Measurements from ENCODE around the gene C20orf144. TPM values are rescaled to one million over a fixed set of nuclear protein-coding genes. Genes with fewer than 3 reads are reported as not detected.

The C20orf144 gene
- total RNA-seq, 1 donor from 2014 or later: 0.23 TPM

GRCh38 chr20:33664085-33664761, 2.1 kb downstream of the C20orf144 start:
- intact Hi-C loops (cut with DNase I): no loop called here
- peak overlapping the region; percentile 89 for H3K27ac ChIP-seq
- peaks cover 24% of the 10 kb centered on the region for H3K4me1 ChIP-seq
- H3K27me3 ChIP-seq: no peaks in the 10 kb centered on the region
- peaks cover 17% of the 10 kb centered on the region for H3K36me3 ChIP-seq
- TF ChIP-seq CTCF (IDR thresholded peaks at IDR 0.05): no peak
- peak overlapping the region; percentile 82 for H3K4me3 ChIP-seq
- DNase-seq (no peak), ATAC-seq (no peak)
- H3K9me3 ChIP-seq: no peaks in the 10 kb centered on the region

GRCh38 chr20:33664762-33665144, 2.6 kb downstream of the C20orf144 start:
- Histone ChIP-seq H3K27ac (peak overlapping the region; percentile 89), H3K27me3 (no peaks in the 10 kb centered on the region)

DNA sequence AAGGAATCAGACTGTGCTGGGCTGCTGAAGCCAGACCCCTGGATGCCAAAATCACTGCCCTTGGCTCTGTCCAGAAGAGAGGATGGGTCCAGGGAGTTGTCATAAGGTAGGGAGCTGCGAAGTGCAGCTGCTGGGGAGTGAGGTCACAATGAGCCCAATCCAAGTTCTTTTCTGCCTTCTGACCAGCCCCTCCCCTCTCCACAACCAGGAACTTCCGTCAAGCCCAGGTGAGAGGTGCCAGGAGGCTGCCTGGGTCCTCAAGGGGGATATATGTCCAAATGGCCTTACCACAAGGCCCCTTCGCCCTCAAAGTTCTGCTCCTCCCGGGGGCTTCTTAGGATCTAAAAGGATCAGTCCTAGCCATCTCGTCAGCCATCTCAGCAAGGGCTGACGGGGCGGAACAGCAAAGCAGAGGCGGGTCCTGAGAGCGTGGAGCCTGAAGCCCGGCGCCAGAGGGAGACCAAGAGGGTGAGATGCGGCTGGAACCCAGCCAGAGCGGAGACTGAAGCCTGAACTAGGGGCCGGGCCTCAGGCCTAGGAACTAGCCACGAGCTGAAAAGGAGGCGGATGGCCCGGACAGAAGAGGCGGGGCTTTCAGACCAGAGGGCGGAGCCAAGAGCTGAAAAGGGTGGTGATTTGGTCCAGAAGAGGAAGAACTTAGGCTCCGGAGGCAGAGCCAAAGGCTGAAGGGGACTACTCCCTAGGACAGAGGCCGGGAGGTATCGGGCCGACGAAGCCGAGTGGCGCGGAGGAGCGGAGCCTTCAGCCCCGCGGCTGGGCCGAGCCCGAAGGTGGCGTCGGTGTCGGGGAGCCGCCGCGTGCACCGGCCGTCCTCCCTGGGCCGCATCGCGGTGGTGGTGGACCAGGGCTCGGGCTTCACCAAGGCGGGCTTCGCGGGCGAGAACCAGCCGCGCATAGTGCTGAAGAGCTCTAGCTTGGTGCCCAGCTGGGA, 4.4 kb downstream of the C20orf144 start, which contains the start of gene ACTL10:
Gene ACTL10 (plus strand): TSS at position 651 of the 952 bp plus-strand sequence. CDS start 555 bp downstream, outside the sequence.
- TF ChIP-seq CTCF (IDR thresholded peaks at IDR 0.05): peak; percentile 46
- Histone ChIP-seq H3K36me3 (peaks cover 16% of the 10 kb centered on the region), H3K4me1 (peaks cover 24% of the 10 kb centered on the region), H3K27me3 (no peaks in the 10 kb centered on the region), H3K9me3 (no peaks in the 10 kb centered on the region), H3K4me3 (peak within 1 kb of the TSS; percentile 58), H3K27ac (peak within 1 kb of the TSS; percentile 84)
- DNase-seq (peak; percentile 98), ATAC-seq (peak; percentile 86)
- intact Hi-C loops (cut with DNase I): no loop called here

More at GRCh38 chr20:33664762-33665144, 2.6 kb downstream of the C20orf144 start:
- DNase-seq (no peak), ATAC-seq (no peak)
- Histone ChIP-seq H3K4me1 (peaks cover 24% of the 10 kb centered on the region), H3K4me3 (no peak overlapping the region), H3K36me3 (peaks cover 13% of the 10 kb centered on the region), H3K9me3 (no peaks in the 10 kb centered on the region)
- TF ChIP-seq CTCF (IDR thresholded peaks at IDR 0.05): no peak
- intact Hi-C loops (cut with DNase I): no loop called here

- H3K4me1 ChIP-seq: peaks cover 24% of the 10 kb centered on the region
- peaks cover 16% of the 10 kb centered on the region for H3K36me3 ChIP-seq
- intact Hi-C loops (cut with DNase I): no loop called here
- TF ChIP-seq CTCF (IDR thresholded peaks at IDR 0.05): no peak
- H3K27ac ChIP-seq: peak overlapping the region; percentile 84
- ATAC-seq (peak; percentile 0), DNase-seq (no peak)
- H3K27me3 ChIP-seq: no peaks in the 10 kb centered on the region
- peak overlapping the region; percentile 58 for H3K4me3 ChIP-seq
- no peaks in the 10 kb centered on the region for H3K9me3 ChIP-seq
Measured at GRCh38 chr20:33667245-33667675, 5.1 kb downstream of the C20orf144 start.

DNA sequence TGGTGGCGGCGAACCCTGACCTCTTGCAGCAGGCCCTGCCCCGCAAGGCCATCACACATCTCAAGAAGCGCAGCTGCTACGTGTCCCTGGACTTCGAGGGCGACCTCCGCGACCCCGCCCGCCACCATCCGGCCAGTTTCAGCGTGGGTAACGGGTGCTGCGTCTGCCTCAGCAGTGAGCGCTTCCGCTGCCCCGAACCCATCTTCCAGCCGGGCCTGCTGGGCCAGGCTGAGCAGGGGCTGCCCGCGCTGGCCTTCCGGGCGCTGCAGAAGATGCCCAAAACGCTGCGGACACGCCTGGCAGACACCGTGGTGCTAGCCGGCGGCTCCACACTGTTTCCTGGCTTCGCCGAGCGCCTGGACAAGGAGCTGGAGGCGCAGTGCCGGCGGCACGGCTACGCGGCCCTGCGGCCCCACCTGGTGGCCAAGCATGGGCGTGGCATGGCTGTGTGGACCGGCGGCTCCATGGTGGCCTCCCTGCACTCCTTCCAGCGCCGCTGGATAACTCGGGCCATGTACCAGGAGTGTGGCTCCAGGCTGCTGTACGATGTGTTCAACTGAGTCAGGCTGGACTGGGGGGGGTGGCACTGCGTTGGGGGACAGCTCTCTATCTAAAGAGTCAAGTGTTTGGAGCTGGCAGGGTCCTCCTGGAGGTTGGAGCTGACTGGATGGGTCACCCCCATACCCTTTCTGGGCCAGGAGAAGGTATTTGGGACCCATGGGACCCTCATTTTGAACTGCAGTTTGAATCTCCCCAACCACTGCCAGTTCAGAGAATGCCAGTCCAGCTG, 5.7 kb downstream of the C20orf144 start:
- intact Hi-C loops (cut with DNase I): no loop called here
- Histone ChIP-seq H3K4me3 (peak overlapping the region; percentile 58), H3K27ac (peak overlapping the region; percentile 84), H3K27me3 (no peaks in the 10 kb centered on the region), H3K9me3 (no peaks in the 10 kb centered on the region), H3K4me1 (peaks cover 24% of the 10 kb centered on the region), H3K36me3 (peaks cover 16% of the 10 kb centered on the region)
- peak; percentile 69 for ATAC-seq
- peak; percentile 83 for TF ChIP-seq CTCF (IDR thresholded peaks at IDR 0.05)
- DNase-seq: peak; percentile 86
